ENCODE results near the gene DYNLL1. TPM values are rescaled to one million over a fixed set of nuclear protein-coding genes. Genes with fewer than 3 reads are reported as not detected.
"Not testable (repeated sequence)": the region's sequence is repeated elsewhere in the genome, so short reads cannot be mapped to it uniquely, and the experiment has no call there.

DYNLL1 gene
- total and polyA plus RNA-seq, 2 experiments from 2014 or later, result 310 to 868 TPM

DNA sequence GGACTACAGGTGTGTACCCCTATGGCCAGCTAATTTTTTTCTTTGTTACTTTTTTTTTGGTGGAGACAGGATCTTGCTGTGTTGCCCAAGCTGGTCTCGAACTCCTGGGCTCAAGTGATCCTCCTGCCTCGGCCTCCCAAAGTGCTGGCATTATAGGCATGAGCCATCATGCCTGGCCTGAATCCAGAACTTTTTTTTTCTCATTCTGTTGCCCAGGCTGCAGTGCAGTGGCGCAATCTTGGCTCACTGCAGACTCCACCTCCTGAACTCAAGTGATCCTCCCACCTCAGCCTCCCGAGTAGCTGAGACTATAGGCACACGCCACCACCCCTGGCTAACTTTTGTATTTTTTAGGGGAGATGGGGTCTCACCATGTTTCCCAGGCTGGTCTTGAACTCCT lies 43.4 kb upstream of the DYNLL1 start:
- H3K4me3 ChIP-seq; H3K9me3 Mint-ChIP-seq; H3F3A ChIP-seq (replicated peaks; ENCODE audit: low read depth); H3K27me3 ChIP-seq (ENCODE audit: insufficient read depth); H3K27me3 Mint-ChIP-seq (ENCODE audit: insufficient read depth, low read depth, poor library complexity); DNase-seq (ENCODE audit: low spot score); H3K27ac Mint-ChIP-seq; H3K9me2 ChIP-seq (ENCODE audit: insufficient read depth); H2AFZ ChIP-seq; ATAC-seq; H3K4me3 Mint-ChIP-seq; H3K4me1 ChIP-seq (ENCODE audit: insufficient read depth); H3K4me2 ChIP-seq; H3K4me1 Mint-ChIP-seq: not testable (repeated sequence)
- Histone ChIP-seq H3K79me2 (replicated peaks; ENCODE audit: insufficient read depth) (peaks cover 37% of the 10 kb centered on the region), H3K27ac (ENCODE audit: low read depth) (0 out of 2 replicates have a peak overlapping the region, but pooled peaks have one; percentile 26), H3K36me3 (ENCODE audit: insufficient read depth) (peaks cover 25% of the 10 kb centered on the region), H4K20me1 (replicated peaks; ENCODE audit: insufficient read depth) (peaks cover 39% of the 10 kb centered on the region)
- H3K36me3 Mint-ChIP-seq (ENCODE audit: low read depth), result peaks cover 64% of the 10 kb centered on the region

- Mint-ChIP-seq H3K4me3 (no peak overlapping the region), H3K4me1 (no peaks in the 10 kb centered on the region), H3K9me3 (no peaks in the 10 kb centered on the region), H3K36me3 (ENCODE audit: low read depth) (peaks cover 63% of the 10 kb centered on the region; the same call in 2 of the 3 replicates), H3K27ac (no peak overlapping the region), H3K27me3 (ENCODE audit: insufficient read depth, low read depth, poor library complexity) (peaks cover 4% of the 10 kb centered on the region)
- no peaks in the 10 kb centered on the region for H3K9me2 ChIP-seq (ENCODE audit: insufficient read depth)
- TF ChIP-seq ZNF114 (CRISPR knock-in tag; IDR thresholded peaks at IDR 0.05), result no peak
- no peak for TF ChIP-seq STAT1 (IDR thresholded peaks at IDR 0.05; ENCODE audit: unreplicated experiment)
- no peak for TF ChIP-seq CTCF (conservative IDR thresholded peaks at IDR 0.05; ENCODE audit: low read depth in 2 of 2)
- no peak for TF ChIP-seq ETS1 (IDR thresholded peaks at IDR 0.05)
- no peak for TF ChIP-seq EZH2 (IDR thresholded peaks at IDR 0.05; ENCODE audit: low read depth, unreplicated experiment)
- no peak for TF ChIP-seq POLR2AphosphoS5 (IDR thresholded peaks at IDR 0.05; ENCODE audit: low read depth)
- no peak for TF ChIP-seq ZNF462 (CRISPR knock-in tag; IDR thresholded peaks at IDR 0.05)
- TF ChIP-seq ZNF331 (CRISPR knock-in tag; IDR thresholded peaks at IDR 0.05; ENCODE audit: low read depth), result no peak
- peaks cover 31% of the 10 kb centered on the region for H3K36me3 ChIP-seq (ENCODE audit: insufficient read depth)
- peaks cover 30% of the 10 kb centered on the region for H3K79me2 ChIP-seq (replicated peaks; ENCODE audit: insufficient read depth)
- H3K4me2 ChIP-seq, result no peak overlapping the region
- no peaks in the 10 kb centered on the region for H3K27me3 ChIP-seq (ENCODE audit: insufficient read depth)
- H3K27ac ChIP-seq (ENCODE audit: low read depth), result 0 out of 2 replicates have a peak overlapping the region, but pooled peaks have one; percentile 26
- no peak overlapping the region for H2AFZ ChIP-seq
- ATAC-seq (no peak), DNase-seq (ENCODE audit: low spot score) (no peak)
- no peaks in the 10 kb centered on the region for H3K4me1 ChIP-seq (ENCODE audit: insufficient read depth)
- H3F3A ChIP-seq (replicated peaks; ENCODE audit: low read depth), result peaks cover 4% of the 10 kb centered on the region
- H4K20me1 ChIP-seq (replicated peaks; ENCODE audit: insufficient read depth), result peaks cover 40% of the 10 kb centered on the region
- H3K4me3 ChIP-seq, result no peak overlapping the region
Measured at GRCh38 chr12:120453060-120453750, 42.7 kb upstream of the DYNLL1 start.

Data from GM23338 (cell line).